ENCODE results near the gene HLA-DQA1.
"Not testable (repeated sequence)": the region's sequence is repeated elsewhere in the genome, so short reads cannot be mapped to it uniquely, and the experiment has no call there.

HLA-DQA1 gene

GRCh38 chr6:32666420-32667300 lies 29.5 kb downstream of the HLA-DQA1 start, which contains the start of gene HLA-DQB1:
Gene HLA-DQB1, minus strand, starts transcription at chr6:32666657. Its CDS starts 50 bp downstream, at chr6:32666607.
- peak; percentile 24 to 26 for DNase-seq (ENCODE audit: low read depth in 2 of 2)
- no peak for TF ChIP-seq CTCF (IDR thresholded peaks at IDR 0.05; ENCODE audit: low read depth, low read length)
- H3K4me3 ChIP-seq (replicated peaks in 1 of 2; ENCODE audit: low read depth in 2 of 2, low read length in 2 of 2) = no peak within 1 kb of the TSS

- no peak for TF ChIP-seq CTCF (IDR thresholded peaks at IDR 0.05; ENCODE audit: low read depth, low read length)
- no peak for DNase-seq (ENCODE audit: low read depth in 2 of 2)
- H3K4me3 ChIP-seq (replicated peaks in 1 of 2; ENCODE audit: low read depth in 2 of 2, low read length in 2 of 2) = no peak overlapping the region
Measured at GRCh38 chr6:32668226-32668747, 31.1 kb downstream of the HLA-DQA1 start.

GRCh38 chr6:32669240-32669639 lies 32.0 kb downstream of the HLA-DQA1 start:
- no peak for DNase-seq (ENCODE audit: low read depth in 2 of 2)
- no peak overlapping the region for H3K4me3 ChIP-seq (replicated peaks in 1 of 2; ENCODE audit: low read depth in 2 of 2, low read length in 2 of 2)
- TF ChIP-seq CTCF (IDR thresholded peaks at IDR 0.05; ENCODE audit: low read depth, low read length) = no peak

- DNase-seq (ENCODE audit: low read depth in 2 of 2) = no peak
- no peak for TF ChIP-seq CTCF (IDR thresholded peaks at IDR 0.05; ENCODE audit: low read depth, low read length)
- H3K4me3 ChIP-seq (replicated peaks in 1 of 2; ENCODE audit: low read depth in 2 of 2, low read length in 2 of 2) = no peak overlapping the region
Measured at GRCh38 chr6:32669893-32670292, 32.7 kb downstream of the HLA-DQA1 start.

GRCh38 chr6:32671908-32672307 lies 34.7 kb downstream of the HLA-DQA1 start:
- DNase-seq (ENCODE audit: low read depth in 2 of 2); H3K4me3 ChIP-seq (replicated peaks in 1 of 2; ENCODE audit: low read depth in 2 of 2, low read length in 2 of 2): not testable (repeated sequence)

- DNase-seq (ENCODE audit: low read depth in 2 of 2); H3K4me3 ChIP-seq (replicated peaks in 1 of 2; ENCODE audit: low read depth in 2 of 2, low read length in 2 of 2): not testable (repeated sequence)
Measured at GRCh38 chr6:32674123-32674522, 36.9 kb downstream of the HLA-DQA1 start.

GRCh38 chr6:32679492-32679891 lies 42.3 kb downstream of the HLA-DQA1 start:
- no peak for TF ChIP-seq CTCF (IDR thresholded peaks at IDR 0.05; ENCODE audit: low read depth, low read length)
- no peak overlapping the region for H3K4me3 ChIP-seq (replicated peaks in 1 of 2; ENCODE audit: low read depth in 2 of 2, low read length in 2 of 2)
- no peak for DNase-seq (ENCODE audit: low read depth in 2 of 2)
